Activated B cell treated with CpG ODN at 0.5 μM for 24 hours (primary cell): ENCODE results near the gene GPHN. TPM values are rescaled to one million over a fixed set of nuclear protein-coding genes. Genes with fewer than 3 reads are reported as not detected.

Experiments used
- ATAC-seq: fragments of 200-7000 bp; cut with Tn5 transposase; one replicate; pipeline ENCODE4 v1.10.0; 2021; ENCODE audit warnings: low read depth, mild to moderate bottlenecking, moderate library complexity
- CTCF ChIA-PET: fragments of 350-600 bp; sonication (Branson Sonifier 250); formaldehyde crosslinking; loops from one replicate; lab custom pipeline; 2021; ENCODE audit warnings: antibody characterized with exemption; lab: Charles Lee
- POLR2A ChIA-PET: fragments of 350-600 bp; sonication (Branson Sonifier 250); formaldehyde crosslinking; loops from one replicate; lab custom pipeline; 2021; ENCODE audit warnings: antibody characterized with exemption; lab: Charles Lee
- DNase-seq: peaks from one replicate; pipeline ENCODE4 v3.0.0; 2022
- H3K27ac Mint-ChIP-seq: one replicate; pipeline ENCODE4 v1.8.0; 2020; ENCODE audit warnings: mixed read lengths
- H3K27me3 Mint-ChIP-seq: one replicate; pipeline ENCODE4 v1.8.0; 2021; ENCODE audit warnings: mixed read lengths
- H3K36me3 Mint-ChIP-seq: one replicate; pipeline ENCODE4 v1.8.0; 2021; ENCODE audit warnings: low read depth, mixed read lengths
- H3K4me1 Mint-ChIP-seq: one replicate; pipeline ENCODE4 v1.8.0; 2021; ENCODE audit warnings: mixed read lengths
- H3K4me3 Mint-ChIP-seq: one replicate; pipeline ENCODE4 v1.8.0; 2020; ENCODE audit warnings: mild to moderate bottlenecking, mixed read lengths
- H3K9me3 Mint-ChIP-seq: one replicate; pipeline ENCODE4 v1.8.0; 2020; ENCODE audit warnings: mixed read lengths
- intact Hi-C: fragments of 100-400 bp; cut with micrococcal nuclease; formaldehyde crosslinking; loops from one replicate; pipeline ENCODE4 v1.15.1; 2024
- total RNA-seq: library from RNA; stranded (reverse); gene quantifications from 2 replicates; pipeline ENCODE4 v1.2.3, GENCODE V29; 2022
- TF ChIP-seq, protein P1 (sequence below): fragments of 200-600 bp; IDR thresholded peaks from one replicate; pipeline ENCODE4 v1.8.0; 2022; ENCODE audit warnings: antibody characterized with exemption, mild to moderate bottlenecking

Gene GPHN
- total RNA-seq, 1 donor from 2014 or later, result 36.9 TPM

DNA sequence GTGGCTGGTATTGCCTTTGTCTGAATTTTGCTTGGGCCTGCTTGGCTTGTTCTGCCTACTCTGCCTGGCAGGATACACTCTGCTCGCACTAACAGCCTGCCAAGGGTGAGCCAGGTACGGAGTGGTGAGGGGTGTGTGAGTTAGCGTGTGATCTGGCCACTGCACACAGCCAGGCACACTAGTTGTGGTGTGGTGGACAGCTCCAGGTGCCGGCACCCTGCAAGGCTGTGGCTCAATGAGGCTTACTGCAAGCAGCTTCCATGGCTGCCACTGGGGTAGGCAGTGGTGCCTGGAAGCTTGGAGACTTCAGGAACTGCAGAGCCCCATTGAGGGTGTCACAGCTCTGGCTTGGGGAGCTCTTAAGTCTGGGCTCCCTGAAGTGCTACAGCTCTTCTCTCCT lies 87.4 kb downstream of the GPHN start:
- no peaks in the 10 kb centered on the region for H3K27me3 Mint-ChIP-seq
- no peak overlapping the region for H3K27ac Mint-ChIP-seq
- ChIA-PET CTCF (interaction anchor here (0.8 kb wide), 1 partner anchor 690 kb away, joined by 5 read pairs; no protein-coding TSS in a partner anchor), POLR2A (no interaction called here)
- peaks cover 9% of the 10 kb centered on the region for H3K9me3 Mint-ChIP-seq
- no peak overlapping the region for H3K4me3 Mint-ChIP-seq
- DNase-seq, result no peak
- TF ChIP-seq, protein P1, sequence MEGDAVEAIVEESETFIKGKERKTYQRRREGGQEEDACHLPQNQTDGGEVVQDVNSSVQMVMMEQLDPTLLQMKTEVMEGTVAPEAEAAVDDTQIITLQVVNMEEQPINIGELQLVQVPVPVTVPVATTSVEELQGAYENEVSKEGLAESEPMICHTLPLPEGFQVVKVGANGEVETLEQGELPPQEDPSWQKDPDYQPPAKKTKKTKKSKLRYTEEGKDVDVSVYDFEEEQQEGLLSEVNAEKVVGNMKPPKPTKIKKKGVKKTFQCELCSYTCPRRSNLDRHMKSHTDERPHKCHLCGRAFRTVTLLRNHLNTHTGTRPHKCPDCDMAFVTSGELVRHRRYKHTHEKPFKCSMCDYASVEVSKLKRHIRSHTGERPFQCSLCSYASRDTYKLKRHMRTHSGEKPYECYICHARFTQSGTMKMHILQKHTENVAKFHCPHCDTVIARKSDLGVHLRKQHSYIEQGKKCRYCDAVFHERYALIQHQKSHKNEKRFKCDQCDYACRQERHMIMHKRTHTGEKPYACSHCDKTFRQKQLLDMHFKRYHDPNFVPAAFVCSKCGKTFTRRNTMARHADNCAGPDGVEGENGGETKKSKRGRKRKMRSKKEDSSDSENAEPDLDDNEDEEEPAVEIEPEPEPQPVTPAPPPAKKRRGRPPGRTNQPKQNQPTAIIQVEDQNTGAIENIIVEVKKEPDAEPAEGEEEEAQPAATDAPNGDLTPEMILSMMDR, result no peak
- intact Hi-C loops, result no loop called here
- no peaks in the 10 kb centered on the region for H3K4me1 Mint-ChIP-seq
- no peak for ATAC-seq
- H3K36me3 Mint-ChIP-seq, result peaks cover 1% of the 10 kb centered on the region

DNA sequence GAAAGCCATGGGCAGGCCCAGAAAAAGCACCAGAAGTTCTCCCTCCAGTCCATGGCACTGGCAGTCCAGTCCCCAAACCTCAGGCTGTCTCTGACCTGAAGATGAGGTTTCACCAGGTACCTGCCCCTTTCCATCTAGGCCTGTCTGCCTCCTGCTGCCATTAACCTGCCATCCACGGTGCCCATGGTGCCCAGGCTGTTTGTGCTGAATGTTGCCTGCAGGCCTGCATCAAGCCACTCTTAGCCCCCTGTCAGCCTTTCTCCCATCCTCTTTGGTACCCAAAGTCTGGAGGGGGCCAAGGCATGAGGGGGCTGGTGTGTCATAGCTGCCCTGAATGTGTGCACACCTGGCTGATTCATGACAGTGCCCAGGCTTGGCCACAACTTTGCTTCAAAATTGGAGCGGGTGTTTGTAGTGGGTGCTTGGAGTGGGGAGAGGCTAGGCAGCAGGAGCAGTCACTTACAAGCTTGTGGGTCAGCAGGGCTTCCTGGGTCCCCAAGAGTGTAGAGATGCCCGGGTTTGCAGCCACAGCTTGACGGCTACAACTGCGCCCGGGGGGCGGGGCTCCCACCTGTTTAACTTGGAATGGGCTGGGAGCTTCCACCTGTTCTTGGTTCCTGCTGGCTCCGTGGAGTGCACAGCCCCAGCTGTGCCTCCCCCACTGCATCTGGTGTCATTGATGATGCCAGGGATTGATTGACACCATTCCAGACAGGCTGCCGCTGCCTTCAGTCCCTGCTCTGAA lies 88.5 kb downstream of the GPHN start:
- Mint-ChIP-seq H3K4me1 (no peaks in the 10 kb centered on the region), H3K27ac (no peak overlapping the region), H3K36me3 (peaks cover 1% of the 10 kb centered on the region), H3K9me3 (peaks cover 7% of the 10 kb centered on the region), H3K27me3 (no peaks in the 10 kb centered on the region), H3K4me3 (no peak overlapping the region)
- intact Hi-C loops, result no loop called here
- TF ChIP-seq, protein P1, result no peak
- no peak for ATAC-seq
- POLR2A ChIA-PET, result no interaction called here
- CTCF ChIA-PET, result no interaction called here
- no peak for DNase-seq

DNA sequence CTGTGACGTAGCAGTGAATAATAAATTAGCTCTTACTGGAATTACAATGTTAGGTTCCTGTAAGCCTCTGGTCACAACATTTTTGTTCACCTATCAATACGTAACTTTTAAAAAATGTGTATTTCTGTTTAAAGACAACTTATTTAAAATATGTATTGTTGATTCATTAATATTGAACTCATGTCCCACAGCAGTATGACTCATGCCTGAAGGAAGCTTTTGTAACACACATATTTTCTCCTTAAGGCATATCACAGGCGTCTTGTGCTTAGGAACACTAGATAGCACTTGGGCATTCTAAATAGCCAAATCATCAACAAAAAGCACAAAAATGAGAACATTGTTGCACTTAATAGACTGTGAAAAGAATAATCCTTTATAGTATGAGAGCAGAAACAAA lies 92.5 kb downstream of the GPHN start:
- H3K27me3 Mint-ChIP-seq, result no peaks in the 10 kb centered on the region
- no peaks in the 10 kb centered on the region for H3K9me3 Mint-ChIP-seq
- DNase-seq (no peak), ATAC-seq (no peak)
- intact Hi-C loops, result no loop called here
- H3K4me1 Mint-ChIP-seq, result peaks cover 4% of the 10 kb centered on the region
- H3K27ac Mint-ChIP-seq, result no peak overlapping the region
- CTCF ChIA-PET, result no interaction called here
- no peak overlapping the region for H3K4me3 Mint-ChIP-seq
- TF ChIP-seq, protein P1, result no peak
- H3K36me3 Mint-ChIP-seq, result no peaks in the 10 kb centered on the region
- POLR2A ChIA-PET, result no interaction called here

DNA sequence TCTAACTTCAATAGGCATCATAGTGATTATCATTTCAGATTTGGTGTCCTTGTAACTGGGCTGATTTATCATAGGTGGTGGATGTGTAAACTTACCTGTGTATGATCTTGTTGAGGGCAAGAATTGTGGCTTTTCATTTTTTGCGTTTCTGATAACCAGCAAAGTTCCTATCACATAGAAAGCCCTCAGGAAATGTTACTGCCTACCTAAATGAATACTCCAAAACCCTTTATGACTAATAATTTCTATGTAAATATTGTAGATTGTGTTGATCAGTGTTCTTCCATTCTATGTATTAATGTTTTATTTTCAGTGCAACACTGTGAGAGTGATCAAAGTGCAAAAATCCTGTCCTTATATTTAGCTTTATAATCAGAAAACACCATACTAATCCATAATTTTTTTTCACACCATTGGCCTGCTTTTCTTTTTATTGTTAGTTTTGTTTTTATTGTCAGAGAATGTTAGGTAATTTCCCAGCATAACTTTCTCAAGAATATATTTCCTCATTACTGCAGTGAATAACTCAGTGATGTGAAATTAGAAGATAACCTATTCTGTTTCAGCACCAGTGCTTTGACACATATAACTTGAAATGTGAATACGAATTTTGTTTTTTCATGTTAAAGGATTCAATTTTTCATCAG lies 94.1 kb downstream of the GPHN start:
- peaks cover 4% of the 10 kb centered on the region for H3K4me1 Mint-ChIP-seq
- CTCF ChIA-PET, result no interaction called here
- TF ChIP-seq, protein P1, result no peak
- no peak for DNase-seq
- H3K9me3 Mint-ChIP-seq, result peaks cover 5% of the 10 kb centered on the region
- intact Hi-C loops, result no loop called here
- no peak overlapping the region for H3K4me3 Mint-ChIP-seq
- H3K27me3 Mint-ChIP-seq, result no peaks in the 10 kb centered on the region
- no peak for ATAC-seq
- no peak overlapping the region for H3K27ac Mint-ChIP-seq
- POLR2A ChIA-PET, result no interaction called here
- no peaks in the 10 kb centered on the region for H3K36me3 Mint-ChIP-seq

DNA sequence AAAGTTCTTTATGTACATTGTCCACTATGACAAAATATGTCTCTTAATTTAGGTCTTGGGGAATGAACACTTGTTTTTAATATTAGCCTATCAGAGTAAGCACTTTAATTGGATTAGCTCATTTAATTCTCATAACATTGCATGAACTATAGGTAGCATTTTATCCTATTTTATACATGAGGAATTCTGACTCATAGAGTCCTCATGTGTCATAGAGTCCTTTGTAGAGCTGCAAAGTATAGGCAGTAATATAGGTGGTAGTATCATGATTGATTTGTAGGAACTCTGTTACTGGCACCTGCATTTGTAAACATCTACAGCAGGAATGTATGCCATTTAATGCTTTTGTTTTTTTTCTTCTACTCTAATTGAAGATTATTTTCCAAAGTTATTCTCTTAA lies 96.0 kb downstream of the GPHN start:
- Mint-ChIP-seq H3K36me3 (no peaks in the 10 kb centered on the region), H3K4me3 (no peak overlapping the region), H3K4me1 (peaks cover 4% of the 10 kb centered on the region), H3K27me3 (no peaks in the 10 kb centered on the region), H3K9me3 (peaks cover 11% of the 10 kb centered on the region), H3K27ac (no peak overlapping the region)
- CTCF ChIA-PET, result no interaction called here
- ATAC-seq (no peak), DNase-seq (no peak)
- intact Hi-C loops, result no loop called here
- POLR2A ChIA-PET, result no interaction called here
- TF ChIP-seq, protein P1, result no peak
